Uterus (tissue), 4 donors: Measurements from ENCODE around the gene SLC9C1. TPM values are rescaled to one million over a fixed set of nuclear protein-coding genes. Genes with fewer than 3 reads are reported as not detected.

Experiments
- DNase-seq, 2 donors: peaks; one replicate each; pipeline ENCODE4 v3.0.0-alpha.2; 2019 to 2020
- H3K27ac ChIP-seq, 2 donors: fragments of 200-600 bp; sonication (generic); 1 replicate in 1 of 2; 2 replicates in 1 of 2; pipeline ENCODE4 v1.5.1; 2016 to 2018
- H3K27me3 ChIP-seq, 2 donors: fragments of 200-600 bp; sonication (generic); one replicate each; pipeline ENCODE4 v1.5.1; 2018 to 2019; ENCODE audit warnings: control low read depth in 1 of 2
- H3K36me3 ChIP-seq, 2 donors: fragments of 200-600 bp; sonication (generic); one replicate each; pipeline ENCODE4 v1.5.1; 2019; ENCODE audit warnings: control low read depth in 1 of 2
- H3K4me1 ChIP-seq, 2 donors: fragments of 200-600 bp; sonication (generic); one replicate each; pipeline ENCODE4 v1.5.1; 2018 to 2019; ENCODE audit warnings: control low read depth in 1 of 2
- H3K4me3 ChIP-seq, 2 donors: fragments of 200-600 bp; sonication (generic); 1 replicate in 1 of 2; 2 replicates in 1 of 2; pipeline ENCODE4 v1.5.1; 2018 to 2019; ENCODE audit warnings: mild to moderate bottlenecking in 1 of 2
- H3K9me3 ChIP-seq, 2 donors: fragments of 200-600 bp; sonication (generic); one replicate each; pipeline ENCODE4 v1.5.1; 2019; ENCODE audit warnings: control low read depth in 1 of 2
- POLR2A ChIP-seq, 2 donors: fragments of 450-650 bp; IDR thresholded peaks; one replicate each; pipeline ENCODE4 v1.6.1; 2016; ENCODE audit warnings: antibody characterized with exemption in 2 of 2, mild to moderate bottlenecking in 1 of 2, moderate library complexity in 1 of 2
- intact Hi-C: fragments of 100-400 bp; cut with DNase I; formaldehyde crosslinking; loops from one replicate; pipeline ENCODE4 v1.15.1; 2023; ENCODE audit warnings: low total_unique reads
- total RNA-seq, 4 donors: library from RNA; depleted of rRNA in 3 of 4; stranded (reverse); fragments of >200 nt in 3 of 4; gene quantifications; one replicate each; pipeline versions ENCODE4 v1.1.0 to v1.2.4, GENCODE V29; 2014 to 2023
- TF ChIP-seq, protein P1 (sequence below), 4 experiments: fragments of 200-600 bp in 2 of 4; fragments of 450-650 bp in 2 of 4; sonication (generic) in 2 of 4; IDR thresholded peaks; one replicate each; pipeline ENCODE4 v1.5.1; 2016 to 2019; ENCODE audit warnings: antibody characterized with exemption in 4 of 4, mild to moderate bottlenecking in 2 of 4, moderate library complexity in 1 of 4
- donor health status: DM: yes; HTN: yes; CAD: no.

The SLC9C1 gene
- total RNA-seq, 4 donors from 2014 or later = 0.49 to 1.7 TPM; not detected in 2

DNA sequence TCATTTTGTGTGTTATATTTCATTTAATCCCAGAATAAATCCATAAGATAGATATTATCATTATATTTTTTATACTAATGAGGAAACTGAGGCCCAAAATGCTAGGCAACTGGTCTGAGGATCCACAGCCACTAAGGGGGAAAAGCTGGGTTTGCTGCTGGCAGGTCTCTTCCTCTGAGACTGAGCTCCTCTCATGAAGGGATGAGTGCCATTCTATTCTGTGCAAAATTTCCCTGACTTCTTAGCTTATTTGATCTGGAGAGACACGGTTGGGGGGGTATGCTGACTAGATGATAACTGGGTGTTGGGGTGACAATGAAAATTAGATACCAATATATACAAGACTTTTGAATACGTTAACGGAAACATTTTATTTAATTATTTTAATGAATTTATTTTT is 162.9 kb downstream of the SLC9C1 start:
- no peak for TF ChIP-seq POLR2A (IDR thresholded peaks at IDR 0.05)
- TF ChIP-seq, protein P1, sequence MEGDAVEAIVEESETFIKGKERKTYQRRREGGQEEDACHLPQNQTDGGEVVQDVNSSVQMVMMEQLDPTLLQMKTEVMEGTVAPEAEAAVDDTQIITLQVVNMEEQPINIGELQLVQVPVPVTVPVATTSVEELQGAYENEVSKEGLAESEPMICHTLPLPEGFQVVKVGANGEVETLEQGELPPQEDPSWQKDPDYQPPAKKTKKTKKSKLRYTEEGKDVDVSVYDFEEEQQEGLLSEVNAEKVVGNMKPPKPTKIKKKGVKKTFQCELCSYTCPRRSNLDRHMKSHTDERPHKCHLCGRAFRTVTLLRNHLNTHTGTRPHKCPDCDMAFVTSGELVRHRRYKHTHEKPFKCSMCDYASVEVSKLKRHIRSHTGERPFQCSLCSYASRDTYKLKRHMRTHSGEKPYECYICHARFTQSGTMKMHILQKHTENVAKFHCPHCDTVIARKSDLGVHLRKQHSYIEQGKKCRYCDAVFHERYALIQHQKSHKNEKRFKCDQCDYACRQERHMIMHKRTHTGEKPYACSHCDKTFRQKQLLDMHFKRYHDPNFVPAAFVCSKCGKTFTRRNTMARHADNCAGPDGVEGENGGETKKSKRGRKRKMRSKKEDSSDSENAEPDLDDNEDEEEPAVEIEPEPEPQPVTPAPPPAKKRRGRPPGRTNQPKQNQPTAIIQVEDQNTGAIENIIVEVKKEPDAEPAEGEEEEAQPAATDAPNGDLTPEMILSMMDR (IDR thresholded peaks at IDR 0.05) = no peak
- no peaks in the 10 kb centered on the region for H3K36me3 ChIP-seq
- no peak overlapping the region for H3K27ac ChIP-seq
- DNase-seq = no peak
- H3K4me1 ChIP-seq = no peaks in the 10 kb centered on the region
- intact Hi-C loops = no loop called here
- H3K9me3 ChIP-seq = no peaks in the 10 kb centered on the region
- no peaks in the 10 kb centered on the region for H3K27me3 ChIP-seq
- no peak overlapping the region for H3K4me3 ChIP-seq

DNA sequence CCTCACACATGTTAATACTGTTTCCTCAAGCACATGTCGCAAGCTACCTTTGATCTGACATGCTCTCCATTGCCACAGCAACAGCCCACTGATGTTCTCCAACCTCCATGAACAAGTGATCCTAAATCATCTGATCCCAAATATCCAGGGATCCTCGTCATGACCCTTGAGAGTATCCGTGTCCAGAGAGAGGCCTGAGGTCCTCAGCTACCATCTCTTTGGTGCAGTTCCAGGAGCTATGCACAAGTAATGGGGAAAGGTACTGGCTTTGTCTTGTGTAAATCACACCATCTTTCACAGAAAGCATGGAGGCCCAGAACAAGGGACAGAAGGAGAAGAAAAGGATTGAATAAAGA is 163.4 kb downstream of the SLC9C1 start:
- no peaks in the 10 kb centered on the region for H3K9me3 ChIP-seq
- TF ChIP-seq, protein P1 (IDR thresholded peaks at IDR 0.05) = no peak
- no peak for TF ChIP-seq POLR2A (IDR thresholded peaks at IDR 0.05)
- H3K36me3 ChIP-seq = no peaks in the 10 kb centered on the region
- no peak overlapping the region for H3K4me3 ChIP-seq
- DNase-seq = no peak
- H3K4me1 ChIP-seq = no peaks in the 10 kb centered on the region
- H3K27ac ChIP-seq = no peak overlapping the region
- H3K27me3 ChIP-seq = no peaks in the 10 kb centered on the region
- intact Hi-C loops = no loop called here

DNA sequence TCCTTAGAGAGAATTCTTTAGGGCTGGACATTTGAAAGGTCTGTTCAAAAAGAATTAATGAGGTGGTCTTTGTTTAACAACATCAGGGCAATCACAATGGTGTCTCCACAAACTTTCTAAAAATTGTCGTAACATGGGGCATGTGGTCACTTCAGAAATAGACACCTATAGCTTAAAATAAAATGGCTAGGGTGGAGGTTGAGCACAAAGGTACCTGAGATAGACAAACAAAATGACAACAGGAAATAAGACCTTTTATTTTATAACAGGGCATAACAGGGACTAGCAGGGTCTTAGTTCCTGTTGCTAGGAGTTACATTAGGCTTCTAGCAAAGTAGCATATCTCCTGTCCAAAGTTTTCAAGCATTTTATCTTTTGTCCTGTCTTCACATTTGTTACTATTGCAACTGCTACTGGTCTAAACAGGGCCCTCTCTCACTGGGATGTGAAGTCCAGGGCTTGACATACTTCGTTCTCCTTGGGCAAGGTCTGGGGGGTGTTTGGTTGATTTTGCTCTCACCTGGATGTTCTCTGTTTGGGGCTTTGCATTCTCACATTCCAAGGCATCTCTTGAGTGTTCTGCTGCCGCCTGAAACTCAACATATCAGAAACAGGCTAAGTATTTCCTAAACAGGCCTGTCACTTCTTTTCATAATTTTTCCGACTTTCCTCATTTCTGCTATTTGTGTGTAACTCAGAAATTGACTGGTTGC is 163.9 kb downstream of the SLC9C1 start:
- TF ChIP-seq POLR2A (IDR thresholded peaks at IDR 0.05) = no peak
- TF ChIP-seq, protein P1 (IDR thresholded peaks at IDR 0.05) = no peak
- no peaks in the 10 kb centered on the region for H3K4me1 ChIP-seq
- no peaks in the 10 kb centered on the region for H3K27me3 ChIP-seq
- no peak overlapping the region for H3K4me3 ChIP-seq
- H3K36me3 ChIP-seq = no peaks in the 10 kb centered on the region
- no peak overlapping the region for H3K27ac ChIP-seq
- no peak for DNase-seq
- H3K9me3 ChIP-seq = no peaks in the 10 kb centered on the region
- intact Hi-C loops = no loop called here

GRCh38 chr3:112128843-112129727 is 164.9 kb downstream of the SLC9C1 start:
- Histone ChIP-seq H3K27ac (no peak overlapping the region), H3K36me3 (no peaks in the 10 kb centered on the region), H3K4me3 (no peak overlapping the region), H3K27me3 (no peaks in the 10 kb centered on the region), H3K9me3 (no peaks in the 10 kb centered on the region), H3K4me1 (no peaks in the 10 kb centered on the region)
- DNase-seq = no peak
- TF ChIP-seq, protein P1 (IDR thresholded peaks at IDR 0.05) = no peak
- no peak for TF ChIP-seq POLR2A (IDR thresholded peaks at IDR 0.05)
- intact Hi-C loops = no loop called here
